GM08714 (cell line): ENCODE measurements around the gene MROH2B.

Experiments used
- H3K4me3 ChIP-seq: fragments of 200-500 bp; sonication (Bioruptor generic); 2 replicates; pipeline ENCODE4 v1.5.1; 2014; ENCODE audit warnings: mild to moderate bottlenecking, low read length, inconsistent platforms
- ZNF274 ChIP-seq: IDR thresholded peaks from 2 replicates; pipeline ENCODE4 v1.6.1; 2012; ENCODE audit warnings: mild to moderate bottlenecking, low read depth, low read length

MROH2B gene

GRCh38 chr5:41071242-41071641, at the start of gene MROH2B:
TSS of gene MROH2B (minus strand) at chr5:41071342. CDS start at chr5:41070852, 490 bp downstream.
- H3K4me3 ChIP-seq = no peak within 1 kb of the TSS
- TF ChIP-seq ZNF274 = no peak

GRCh38 chr5:41120600-41120999, 49.5 kb upstream of the MROH2B start:
- no peak overlapping the region for H3K4me3 ChIP-seq
- TF ChIP-seq ZNF274 = no peak

- no peak overlapping the region for H3K4me3 ChIP-seq
- no peak for TF ChIP-seq ZNF274
Measured at GRCh38 chr5:41118177-41118576, 47.0 kb upstream of the MROH2B start.

- H3K4me3 ChIP-seq = no peak overlapping the region
- TF ChIP-seq ZNF274 = no peak
Measured at GRCh38 chr5:41115281-41115680, 44.1 kb upstream of the MROH2B start.

- no peak for TF ChIP-seq ZNF274
- no peak overlapping the region for H3K4me3 ChIP-seq
Measured at GRCh38 chr5:41112486-41113455, 41.6 kb upstream of the MROH2B start.

GRCh38 chr5:41109186-41109585, 38.0 kb upstream of the MROH2B start:
- no peak for TF ChIP-seq ZNF274
- H3K4me3 ChIP-seq = no peak overlapping the region

- TF ChIP-seq ZNF274 = no peak
Measured at GRCh38 chr5:41102341-41102740, 31.2 kb upstream of the MROH2B start.

GRCh38 chr5:41097642-41098041, 26.5 kb upstream of the MROH2B start:
- H3K4me3 ChIP-seq = no peak overlapping the region
- no peak for TF ChIP-seq ZNF274

More at GRCh38 chr5:41102341-41102740, 31.2 kb upstream of the MROH2B start:
- no peak overlapping the region for H3K4me3 ChIP-seq

- TF ChIP-seq ZNF274 = no peak
- no peak overlapping the region for H3K4me3 ChIP-seq
Measured at GRCh38 chr5:41095324-41096101, 24.4 kb upstream of the MROH2B start.

- H3K4me3 ChIP-seq = no peak overlapping the region
- no peak for TF ChIP-seq ZNF274
Measured at GRCh38 chr5:41094871-41095270, 23.7 kb upstream of the MROH2B start.

GRCh38 chr5:41093803-41094202, 22.7 kb upstream of the MROH2B start:
- no peak for TF ChIP-seq ZNF274
- no peak overlapping the region for H3K4me3 ChIP-seq

GRCh38 chr5:41087461-41087860, 16.3 kb upstream of the MROH2B start:
- no peak for TF ChIP-seq ZNF274
- H3K4me3 ChIP-seq = no peak overlapping the region

GRCh38 chr5:41083306-41083705, 12.2 kb upstream of the MROH2B start:
- no peak overlapping the region for H3K4me3 ChIP-seq
- TF ChIP-seq ZNF274 = no peak

- no peak for TF ChIP-seq ZNF274
- H3K4me3 ChIP-seq = no peak overlapping the region
Measured at GRCh38 chr5:41071975-41072374, 833 bp upstream of the MROH2B start.
